WTC11 (cell line): ENCODE measurements around the gene DTX4. TPM values are rescaled to one million over a fixed set of nuclear protein-coding genes. Genes with fewer than 3 reads are reported as not detected.

ENCODE experiments used
- ATAC-seq: fragments of 200-7000 bp; cut with Tn5 transposase; 2 replicates; pipeline ENCODE4 v1.10.0; 2021; ENCODE audit warnings: mild to moderate bottlenecking, moderate library complexity
- CTCF ChIA-PET: fragments of 300-600 bp; sonication (Branson Sonifier 250); formaldehyde crosslinking; loops from one replicate; lab custom pipeline; 2021; ENCODE audit warnings: antibody characterized with exemption; lab: Charles Lee
- POLR2A ChIA-PET: fragments of 350-600 bp; sonication (Branson Sonifier 250); formaldehyde crosslinking; loops from one replicate; lab custom pipeline; 2021; ENCODE audit warnings: antibody characterized with exemption; lab: Charles Lee
- DNase-seq: peaks from one replicate; pipeline ENCODE4 v3.0.0; 2021; ENCODE audit warnings: low spot score
- H3K27ac Mint-ChIP-seq: 2 replicates; pipeline ENCODE4 v1.8.0; 2021; ENCODE audit warnings: mixed read lengths
- H3K27me3 Mint-ChIP-seq: 2 replicates; pipeline ENCODE4 v1.8.0; 2021; ENCODE audit warnings: low read depth, mild to moderate bottlenecking, moderate library complexity, mixed read lengths
- H3K36me3 Mint-ChIP-seq: 2 replicates; pipeline ENCODE4 v1.8.0; 2021; ENCODE audit warnings: mixed read lengths
- H3K4me1 Mint-ChIP-seq: 2 replicates; pipeline ENCODE4 v1.8.0; 2022; ENCODE audit warnings: mixed read lengths
- H3K4me3 Mint-ChIP-seq: 2 replicates; pipeline ENCODE4 v1.8.0; 2021; ENCODE audit warnings: mild to moderate bottlenecking, moderate library complexity, mixed read lengths
- H3K9me3 Mint-ChIP-seq: 2 replicates; pipeline ENCODE4 v1.8.0; 2021; ENCODE audit warnings: mixed read lengths
- ELF4 ChIP-seq: sonication (generic); formaldehyde crosslinking; IDR thresholded peaks from 2 replicates; pipeline ENCODE4 v1.8.1; 2022; ENCODE audit warnings: low read depth, mild to moderate bottlenecking, moderate library complexity, missing genetic modification reagents
- GRHL2 ChIP-seq: fragments of 250-450 bp; sonication (Bioruptor Pico); IDR thresholded peaks from 2 replicates; pipeline ENCODE4 v1.8.0; 2022; ENCODE audit warnings: mild to moderate bottlenecking, moderate library complexity; ENCODE audit not compliant: insufficient replicate concordance, severe bottlenecking
- HMGXB4 ChIP-seq: sonication (generic); formaldehyde crosslinking; IDR thresholded peaks from 2 replicates; pipeline ENCODE4 v1.8.1; 2023; ENCODE audit warnings: mild to moderate bottlenecking, moderate library complexity, missing genetic modification reagents
- IRF1 ChIP-seq: sonication (generic); formaldehyde crosslinking; IDR thresholded peaks from 2 replicates; pipeline ENCODE4 v1.8.0; 2023; ENCODE audit warnings: missing genetic modification reagents
- NR2C2 ChIP-seq: sonication (generic); formaldehyde crosslinking; IDR thresholded peaks from 2 replicates; pipeline ENCODE4 v1.8.0; 2022; ENCODE audit warnings: mild to moderate bottlenecking, missing genetic modification reagents
- NR3C1 ChIP-seq: sonication (generic); formaldehyde crosslinking; conservative IDR thresholded peaks from 2 replicates; pipeline ENCODE4 v1.8.1; 2023; ENCODE audit warnings: low read depth, mild to moderate bottlenecking, missing genetic modification reagents
- PRRX2 ChIP-seq: fragments of 250-450 bp; sonication (Bioruptor Pico); IDR thresholded peaks from 2 replicates; pipeline ENCODE4 v1.8.0; 2021; ENCODE audit warnings: mild to moderate bottlenecking
- RELA ChIP-seq: sonication (generic); formaldehyde crosslinking; IDR thresholded peaks from 2 replicates; pipeline ENCODE4 v1.8.1; 2022; ENCODE audit warnings: missing genetic modification reagents, mild to moderate bottlenecking, borderline replicate concordance
- SMAD4 ChIP-seq: sonication (generic); formaldehyde crosslinking; IDR thresholded peaks from 2 replicates; pipeline ENCODE4 v1.8.0; 2022; ENCODE audit warnings: mild to moderate bottlenecking, missing genetic modification reagents
- ZBTB21 ChIP-seq: sonication (generic); formaldehyde crosslinking; IDR thresholded peaks from 2 replicates; pipeline ENCODE4 v1.8.1; 2023; ENCODE audit warnings: mild to moderate bottlenecking, missing genetic modification reagents, borderline replicate concordance
- ZNF263 ChIP-seq: sonication (generic); formaldehyde crosslinking; IDR thresholded peaks from 2 replicates; pipeline ENCODE4 v1.8.1; 2022; ENCODE audit warnings: low read depth, mild to moderate bottlenecking, moderate library complexity, missing genetic modification reagents
- ZNF416 ChIP-seq: fragments of 250-450 bp; sonication (Bioruptor Pico); IDR thresholded peaks from 2 replicates; pipeline ENCODE4 v1.9.0; 2021; ENCODE audit warnings: mild to moderate bottlenecking, inconsistent platforms
- ZNF425 ChIP-seq: fragments of 250-450 bp; sonication (Bioruptor Pico); conservative IDR thresholded peaks from 2 replicates; pipeline ENCODE4 v1.9.0; 2021; ENCODE audit warnings: mild to moderate bottlenecking
- ZNF512 ChIP-seq: sonication (generic); formaldehyde crosslinking; IDR thresholded peaks from 2 replicates; pipeline ENCODE4 v1.8.1; 2022; ENCODE audit warnings: missing genetic modification reagents, borderline replicate concordance
- ZSCAN18 ChIP-seq: fragments of 250-450 bp; sonication (Bioruptor Pico); IDR thresholded peaks from 2 replicates; pipeline ENCODE4 v2.1.2; 2022; ENCODE audit warnings: mild to moderate bottlenecking, moderate library complexity
- total RNA-seq: library from RNA; stranded (reverse); gene quantifications from 3 replicates; pipeline ENCODE4 v1.2.3, GENCODE V29; 2021
- TF ChIP-seq, protein P1 (sequence below): sonication (generic); formaldehyde crosslinking; IDR thresholded peaks from 2 replicates; pipeline ENCODE4 v1.8.1; 2023; ENCODE audit warnings: mild to moderate bottlenecking, missing genetic modification reagents
- TF ChIP-seq, protein P2 (sequence below): sonication (generic); formaldehyde crosslinking; conservative IDR thresholded peaks from 2 replicates; pipeline ENCODE4 v1.8.1; 2022; ENCODE audit warnings: mild to moderate bottlenecking, missing genetic modification reagents
- TF ChIP-seq, protein P3 (sequence below): fragments of 250-450 bp; sonication (Bioruptor Pico); IDR thresholded peaks from 2 replicates; pipeline ENCODE4 v1.9.0; 2021; ENCODE audit warnings: mild to moderate bottlenecking

DTX4 gene
- total RNA-seq, 1 experiment from 2014 or later, result 15.5 TPM

DNA sequence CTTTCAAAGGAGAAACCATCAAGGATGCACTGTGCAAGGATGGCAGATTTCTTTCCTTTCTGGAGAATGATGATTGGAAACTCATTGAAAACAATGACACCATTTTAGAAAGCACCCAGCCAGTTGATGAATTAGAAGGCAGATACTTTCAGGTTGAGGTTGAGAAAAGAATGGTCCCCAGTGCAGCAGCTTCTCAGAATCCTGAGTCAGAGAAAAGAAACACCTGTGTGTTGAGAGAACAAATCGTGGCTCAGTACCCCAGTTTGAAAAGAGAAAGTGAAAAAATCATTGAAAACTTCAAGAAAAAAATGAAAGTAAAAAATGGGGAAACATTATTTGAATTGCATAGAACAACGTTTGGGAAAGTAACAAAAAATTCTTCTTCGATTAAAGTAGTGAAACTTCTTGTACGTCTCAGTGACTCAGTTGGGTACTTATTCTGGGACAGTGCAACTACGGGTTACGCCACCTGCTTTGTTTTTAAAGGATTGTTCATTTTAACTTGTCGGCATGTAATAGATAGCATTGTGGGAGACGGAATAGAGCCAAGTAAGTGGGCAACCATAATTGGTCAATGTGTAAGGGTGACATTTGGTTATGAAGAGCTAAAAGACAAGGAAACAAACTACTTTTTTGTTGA lies 19.5 kb upstream of the DTX4 start:
- ChIA-PET POLR2A (no interaction called here), CTCF (no interaction called here)
- Mint-ChIP-seq H3K9me3 (no peaks in the 10 kb centered on the region), H3K4me3 (no peak overlapping the region), H3K27me3 (no peaks in the 10 kb centered on the region), H3K36me3 (peaks cover 34% of the 10 kb centered on the region), H3K4me1 (no peaks in the 10 kb centered on the region), H3K27ac (no peak overlapping the region)
- no peak for DNase-seq
- ATAC-seq, result no peak
- TF ChIP-seq PRRX2 (CRISPR knock-in tag) (no peak), NR2C2 (CRISPR knock-in tag) (no peak), ZNF425 (CRISPR knock-in tag) (no peak), IRF1 (CRISPR knock-in tag) (no peak), SMAD4 (no peak), ZBTB21 (no peak), HMGXB4 (no peak), ZSCAN18 (CRISPR knock-in tag) (no peak), GRHL2 (CRISPR knock-in tag) (no peak)
- TF ChIP-seq, protein P1, sequence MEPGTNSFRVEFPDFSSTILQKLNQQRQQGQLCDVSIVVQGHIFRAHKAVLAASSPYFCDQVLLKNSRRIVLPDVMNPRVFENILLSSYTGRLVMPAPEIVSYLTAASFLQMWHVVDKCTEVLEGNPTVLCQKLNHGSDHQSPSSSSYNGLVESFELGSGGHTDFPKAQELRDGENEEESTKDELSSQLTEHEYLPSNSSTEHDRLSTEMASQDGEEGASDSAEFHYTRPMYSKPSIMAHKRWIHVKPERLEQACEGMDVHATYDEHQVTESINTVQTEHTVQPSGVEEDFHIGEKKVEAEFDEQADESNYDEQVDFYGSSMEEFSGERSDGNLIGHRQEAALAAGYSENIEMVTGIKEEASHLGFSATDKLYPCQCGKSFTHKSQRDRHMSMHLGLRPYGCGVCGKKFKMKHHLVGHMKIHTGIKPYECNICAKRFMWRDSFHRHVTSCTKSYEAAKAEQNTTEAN (CRISPR knock-in tag), result no peak
- TF ChIP-seq, protein P2, sequence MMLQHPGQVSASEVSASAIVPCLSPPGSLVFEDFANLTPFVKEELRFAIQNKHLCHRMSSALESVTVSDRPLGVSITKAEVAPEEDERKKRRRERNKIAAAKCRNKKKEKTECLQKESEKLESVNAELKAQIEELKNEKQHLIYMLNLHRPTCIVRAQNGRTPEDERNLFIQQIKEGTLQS, result no peak
- TF ChIP-seq, protein P3, sequence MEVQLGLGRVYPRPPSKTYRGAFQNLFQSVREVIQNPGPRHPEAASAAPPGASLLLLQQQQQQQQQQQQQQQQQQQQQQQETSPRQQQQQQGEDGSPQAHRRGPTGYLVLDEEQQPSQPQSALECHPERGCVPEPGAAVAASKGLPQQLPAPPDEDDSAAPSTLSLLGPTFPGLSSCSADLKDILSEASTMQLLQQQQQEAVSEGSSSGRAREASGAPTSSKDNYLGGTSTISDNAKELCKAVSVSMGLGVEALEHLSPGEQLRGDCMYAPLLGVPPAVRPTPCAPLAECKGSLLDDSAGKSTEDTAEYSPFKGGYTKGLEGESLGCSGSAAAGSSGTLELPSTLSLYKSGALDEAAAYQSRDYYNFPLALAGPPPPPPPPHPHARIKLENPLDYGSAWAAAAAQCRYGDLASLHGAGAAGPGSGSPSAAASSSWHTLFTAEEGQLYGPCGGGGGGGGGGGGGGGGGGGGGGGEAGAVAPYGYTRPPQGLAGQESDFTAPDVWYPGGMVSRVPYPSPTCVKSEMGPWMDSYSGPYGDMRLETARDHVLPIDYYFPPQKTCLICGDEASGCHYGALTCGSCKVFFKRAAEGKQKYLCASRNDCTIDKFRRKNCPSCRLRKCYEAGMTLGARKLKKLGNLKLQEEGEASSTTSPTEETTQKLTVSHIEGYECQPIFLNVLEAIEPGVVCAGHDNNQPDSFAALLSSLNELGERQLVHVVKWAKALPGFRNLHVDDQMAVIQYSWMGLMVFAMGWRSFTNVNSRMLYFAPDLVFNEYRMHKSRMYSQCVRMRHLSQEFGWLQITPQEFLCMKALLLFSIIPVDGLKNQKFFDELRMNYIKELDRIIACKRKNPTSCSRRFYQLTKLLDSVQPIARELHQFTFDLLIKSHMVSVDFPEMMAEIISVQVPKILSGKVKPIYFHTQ (CRISPR knock-in tag), result no peak

DNA sequence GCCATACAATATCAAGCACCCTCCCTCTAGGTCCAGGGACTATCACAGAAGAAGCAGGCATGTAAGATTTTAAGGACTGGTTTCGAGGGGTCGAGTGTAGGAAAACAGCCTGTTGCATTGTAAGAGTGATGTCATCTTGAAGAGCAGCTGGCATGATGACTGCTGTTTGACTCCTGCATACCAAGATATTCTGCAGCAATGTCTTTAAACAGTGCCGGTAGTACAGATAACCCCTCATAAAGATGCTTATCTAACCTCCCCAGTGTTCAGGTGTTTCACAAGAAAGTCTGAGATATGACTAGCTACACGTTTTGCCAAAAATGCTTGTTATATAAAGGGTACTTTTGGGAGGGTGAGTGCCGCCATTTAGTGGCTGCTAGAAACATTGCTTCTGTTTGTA lies 17.3 kb upstream of the DTX4 start:
- H3K36me3 Mint-ChIP-seq, result peaks cover 25% of the 10 kb centered on the region
- peaks cover 8% of the 10 kb centered on the region for H3K4me1 Mint-ChIP-seq
- ChIA-PET CTCF (interaction anchor here (0.7 to 1.3 kb wide), 2 partner anchors 19 to 227 kb away, joined by 3 to 4 read pairs; no protein-coding TSS in a partner anchor), POLR2A (no interaction called here)
- H3K27ac Mint-ChIP-seq, result no peak overlapping the region
- H3K9me3 Mint-ChIP-seq, result no peaks in the 10 kb centered on the region
- no peaks in the 10 kb centered on the region for H3K27me3 Mint-ChIP-seq
- DNase-seq (no peak), ATAC-seq (no peak)
- no peak overlapping the region for H3K4me3 Mint-ChIP-seq
- no peak for TF ChIP-seq RELA (CRISPR knock-in tag)
- no peak for TF ChIP-seq ELF4 (CRISPR knock-in tag)
- TF ChIP-seq ZNF416 (CRISPR knock-in tag), result no peak
- TF ChIP-seq ZNF263 (CRISPR knock-in tag), result no peak
- no peak for TF ChIP-seq NR3C1
- TF ChIP-seq ZNF512, result no peak
